ES-I3 (cell line): ENCODE data around the gene C22orf31.
"Not testable (repeated sequence)": the region's sequence is repeated elsewhere in the genome, so short reads cannot be mapped to it uniquely, and the experiment has no call there.

Experiments used
- H3K36me3 ChIP-seq: 2 replicates; pipeline ENCODE4 v1.6.1; 2013; ENCODE audit warnings: mild to moderate bottlenecking, low read length, control low read depth, moderate library complexity; ENCODE audit not compliant: insufficient read depth
- H3K4me1 ChIP-seq: 2 replicates; pipeline ENCODE4 v1.6.1; 2013; ENCODE audit warnings: mild to moderate bottlenecking, control low read depth, low read length; ENCODE audit not compliant: insufficient read depth
- H3K9ac ChIP-seq: 2 replicates; pipeline ENCODE4 v1.6.1; 2013; ENCODE audit warnings: low read depth, mild to moderate bottlenecking, low read length, moderate library complexity
- H3K9me3 ChIP-seq: 2 replicates; pipeline ENCODE4 v1.6.1; 2013; ENCODE audit warnings: mild to moderate bottlenecking, low read length, moderate library complexity; ENCODE audit not compliant: control insufficient read depth, insufficient read depth

The C22orf31 gene

DNA sequence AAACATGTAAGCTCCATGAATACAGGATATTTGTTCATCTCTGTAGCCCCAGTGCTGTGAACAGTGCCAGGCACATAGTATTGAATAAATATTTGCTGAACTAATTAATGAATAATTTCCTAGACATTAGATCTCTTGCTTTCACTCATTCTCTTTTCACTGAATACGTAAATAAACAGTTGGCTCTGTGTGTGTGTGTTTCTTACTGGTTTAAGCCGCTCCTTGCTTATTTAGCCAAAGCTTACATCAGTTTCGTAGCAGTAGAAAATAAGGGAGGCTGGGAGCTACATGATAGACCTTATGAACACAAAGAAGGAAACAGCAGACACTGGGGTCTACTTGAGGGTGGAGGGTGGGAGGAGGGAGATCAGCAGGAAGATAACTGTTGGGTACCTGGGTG is 28.4 kb upstream of the C22orf31 start:
- H3K4me1 ChIP-seq, result no peaks in the 10 kb centered on the region
- no peaks in the 10 kb centered on the region for H3K36me3 ChIP-seq
- no peaks in the 10 kb centered on the region for H3K9me3 ChIP-seq
- H3K9ac ChIP-seq, result no peak overlapping the region

DNA sequence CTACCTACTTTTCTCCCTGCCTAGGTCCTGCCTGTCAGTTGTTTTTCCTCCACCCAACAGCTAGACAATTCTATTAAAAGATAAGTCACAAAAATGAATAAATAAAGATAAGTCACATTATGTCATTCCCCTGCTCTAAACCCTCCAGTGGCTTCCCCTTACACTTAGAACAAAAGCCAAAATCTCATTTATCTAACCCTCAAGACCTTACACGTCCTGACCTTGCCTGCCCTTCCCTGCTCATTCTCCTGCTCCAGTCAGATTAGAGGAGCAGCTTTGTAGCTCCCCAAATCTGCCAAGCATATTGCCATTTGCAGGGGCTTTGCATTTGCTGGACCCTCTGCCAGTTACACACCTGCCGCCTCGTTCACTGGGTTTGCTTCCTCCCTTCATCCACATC is 27.9 kb upstream of the C22orf31 start:
- Histone ChIP-seq H3K4me1 (no peaks in the 10 kb centered on the region; the same call in 1 of the 2 replicates), H3K36me3 (no peaks in the 10 kb centered on the region), H3K9ac (no peak overlapping the region), H3K9me3 (no peaks in the 10 kb centered on the region)

DNA sequence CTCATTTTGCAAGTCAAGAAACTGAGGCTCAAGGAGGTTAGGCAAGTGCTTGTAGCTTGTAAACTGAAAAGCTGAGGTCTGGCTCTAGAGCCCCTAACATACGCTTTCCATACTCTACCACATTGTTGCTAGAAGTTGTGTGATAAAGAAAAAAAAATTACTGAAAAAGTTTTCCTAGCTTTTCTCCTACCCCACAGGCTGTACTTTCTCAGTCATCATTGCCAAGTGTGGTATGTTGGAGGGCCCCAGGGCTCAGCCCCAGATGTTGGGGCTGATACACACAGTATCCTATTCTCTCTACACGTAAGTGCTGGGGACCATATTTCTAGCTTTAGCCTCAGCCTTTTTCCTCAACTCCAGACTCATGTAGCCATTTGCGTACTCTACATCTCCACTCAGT is 27.2 kb upstream of the C22orf31 start:
- H3K9ac ChIP-seq, result no peak overlapping the region
- H3K36me3 ChIP-seq, result no peaks in the 10 kb centered on the region
- no peaks in the 10 kb centered on the region for H3K9me3 ChIP-seq
- no peaks in the 10 kb centered on the region; the same call in 1 of the 2 replicates for H3K4me1 ChIP-seq

DNA sequence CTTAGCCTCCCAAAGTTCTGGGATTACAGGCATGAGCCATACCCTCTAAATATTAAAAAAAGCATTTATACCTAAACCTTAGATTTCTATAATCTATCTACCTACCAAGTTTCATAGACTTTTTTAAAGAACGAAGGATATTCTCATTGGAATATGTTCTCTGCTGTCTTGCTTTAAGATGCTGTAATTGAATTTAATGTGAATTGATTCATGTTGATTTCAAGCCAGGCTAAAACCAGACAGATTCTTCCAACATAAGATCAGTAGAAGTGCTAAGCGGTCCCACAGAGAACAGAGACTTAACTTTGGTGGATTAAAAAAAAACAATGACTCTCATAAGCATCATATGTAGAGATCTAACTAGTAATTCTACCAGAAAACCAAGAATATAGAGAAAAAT is 25.4 kb upstream of the C22orf31 start:
- Histone ChIP-seq H3K4me1 (peaks cover 11% of the 10 kb centered on the region), H3K36me3 (no peaks in the 10 kb centered on the region), H3K9ac (no peak overlapping the region), H3K9me3 (no peaks in the 10 kb centered on the region)

DNA sequence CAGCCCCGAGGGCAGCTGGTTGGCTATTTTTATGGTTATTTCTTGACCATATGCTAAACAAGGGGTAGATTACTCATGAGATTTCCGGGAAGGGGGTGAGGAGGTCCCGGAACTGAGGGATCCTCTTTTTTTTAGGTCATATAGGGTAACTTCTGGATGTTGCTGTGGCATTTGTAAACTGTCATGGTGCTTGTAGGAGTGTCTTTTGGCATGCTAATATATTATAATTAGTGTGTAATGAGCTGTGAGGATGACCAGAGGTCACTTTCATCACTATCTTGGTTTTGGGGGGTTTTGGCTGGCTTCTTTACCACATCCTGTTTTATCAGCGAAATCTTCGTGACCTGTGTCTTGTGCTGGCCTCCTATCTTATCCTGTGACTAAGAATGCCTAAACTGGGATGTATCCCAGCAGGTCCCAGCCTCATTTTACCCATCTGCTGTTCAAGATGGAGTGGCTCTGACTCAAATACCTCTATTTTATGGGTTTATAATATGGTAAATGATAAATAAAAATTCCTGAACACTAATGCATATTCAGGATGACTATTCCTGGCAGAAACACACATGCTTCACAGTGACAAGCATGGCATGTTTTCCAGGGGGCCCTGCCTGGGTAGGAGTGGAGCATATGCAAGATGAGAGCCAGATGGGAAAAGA is 22.4 kb upstream of the C22orf31 start:
- no peaks in the 10 kb centered on the region for H3K9me3 ChIP-seq
- H3K36me3 ChIP-seq, result no peaks in the 10 kb centered on the region

DNA sequence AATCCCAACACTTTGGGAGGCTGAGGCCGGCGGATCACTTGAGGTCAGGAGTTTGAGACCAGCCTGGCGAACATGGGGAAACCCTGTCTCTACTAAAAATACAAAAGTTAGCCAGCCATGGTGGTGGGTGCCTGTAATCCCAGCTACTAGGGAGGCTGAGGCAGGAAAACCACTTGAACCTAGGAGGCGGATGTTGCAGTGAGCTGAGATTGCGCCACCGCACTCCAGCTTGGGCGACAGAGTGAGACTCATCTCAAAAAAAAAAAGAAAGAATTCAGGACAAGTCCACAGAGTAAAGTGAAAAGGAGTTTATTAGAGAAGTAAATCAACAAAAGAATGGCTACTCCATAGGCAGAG is 21.9 kb upstream of the C22orf31 start:
- H3K4me1 ChIP-seq, result peaks cover 19% of the 10 kb centered on the region
- not testable (repeated sequence) for H3K9ac ChIP-seq, H3K9me3 ChIP-seq, H3K36me3 ChIP-seq

More for the DNA sequence above, 22.4 kb upstream of the C22orf31 start:
- Histone ChIP-seq H3K9ac (no peak overlapping the region), H3K4me1 (peaks cover 17% of the 10 kb centered on the region)

DNA sequence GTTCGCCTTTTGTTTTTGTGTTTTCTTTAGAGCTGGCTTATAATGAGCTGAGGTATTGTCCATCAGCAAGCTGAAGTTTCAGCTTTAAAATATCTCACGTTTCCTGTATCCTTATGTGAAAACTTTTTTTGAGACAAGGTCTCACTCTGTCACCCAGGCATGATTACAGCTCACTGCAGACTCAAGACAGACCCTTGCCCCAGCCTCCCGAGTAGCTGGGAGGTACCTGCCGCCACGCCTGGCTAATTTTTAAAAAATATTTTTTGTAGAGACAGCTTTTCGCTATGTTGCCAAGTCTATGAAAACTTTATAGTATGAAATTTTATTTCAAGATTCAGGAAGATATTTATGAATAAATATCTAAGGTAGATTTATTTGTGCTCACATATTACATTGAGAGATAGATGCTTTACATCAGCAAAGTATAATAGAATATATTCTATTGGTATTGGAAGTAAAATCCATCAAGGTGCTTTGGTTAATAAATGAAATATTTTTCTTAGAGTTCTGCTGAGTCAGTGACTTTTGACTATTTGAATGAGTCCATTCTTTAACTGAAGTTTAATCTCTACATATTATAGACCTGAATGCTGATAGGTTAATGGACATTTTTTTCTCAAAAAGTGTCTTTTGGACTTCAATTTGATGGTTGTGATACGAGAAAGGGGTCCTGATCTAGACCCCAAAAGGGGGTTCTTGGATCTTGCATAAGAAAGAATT is 21.4 kb upstream of the C22orf31 start:
- Histone ChIP-seq H3K9ac (no peak overlapping the region), H3K9me3 (no peaks in the 10 kb centered on the region), H3K4me1 (peaks cover 20% of the 10 kb centered on the region), H3K36me3 (no peaks in the 10 kb centered on the region)

DNA sequence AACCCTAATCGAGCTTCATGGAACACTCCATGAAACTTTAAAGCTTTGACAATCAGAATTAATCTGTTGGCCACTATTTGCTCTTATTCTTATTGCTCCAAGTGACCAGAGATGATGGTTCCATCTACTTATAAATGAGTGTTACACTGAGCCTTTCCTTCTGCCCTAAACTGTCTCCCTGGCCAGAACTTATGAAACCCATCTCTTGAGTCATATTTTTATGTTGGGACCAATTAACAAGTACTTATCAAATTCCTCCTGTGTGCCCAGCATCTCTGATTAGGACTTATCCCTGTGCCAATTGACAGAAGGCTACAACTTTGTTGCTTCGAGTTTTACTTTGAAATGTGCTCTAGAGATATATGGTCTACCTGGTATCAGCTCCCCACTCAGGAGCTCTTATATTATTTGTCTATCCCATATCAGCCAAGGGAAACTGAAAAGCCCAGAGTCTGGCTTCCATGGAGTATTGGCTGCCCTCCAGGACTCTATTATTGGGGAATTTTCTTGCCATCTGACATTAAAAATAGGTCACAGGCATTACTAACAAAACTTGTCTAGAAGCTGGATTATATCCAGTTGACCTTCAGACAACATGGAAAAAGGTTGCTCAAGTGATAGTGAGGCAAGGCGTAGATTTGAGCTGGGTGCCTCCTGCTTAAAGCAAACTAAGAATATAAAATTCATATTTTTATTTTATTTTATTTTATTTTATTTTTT is 20.0 kb upstream of the C22orf31 start:
- Histone ChIP-seq H3K9ac (no peak overlapping the region), H3K36me3 (no peaks in the 10 kb centered on the region), H3K4me1 (peaks cover 20% of the 10 kb centered on the region), H3K9me3 (no peaks in the 10 kb centered on the region)

DNA sequence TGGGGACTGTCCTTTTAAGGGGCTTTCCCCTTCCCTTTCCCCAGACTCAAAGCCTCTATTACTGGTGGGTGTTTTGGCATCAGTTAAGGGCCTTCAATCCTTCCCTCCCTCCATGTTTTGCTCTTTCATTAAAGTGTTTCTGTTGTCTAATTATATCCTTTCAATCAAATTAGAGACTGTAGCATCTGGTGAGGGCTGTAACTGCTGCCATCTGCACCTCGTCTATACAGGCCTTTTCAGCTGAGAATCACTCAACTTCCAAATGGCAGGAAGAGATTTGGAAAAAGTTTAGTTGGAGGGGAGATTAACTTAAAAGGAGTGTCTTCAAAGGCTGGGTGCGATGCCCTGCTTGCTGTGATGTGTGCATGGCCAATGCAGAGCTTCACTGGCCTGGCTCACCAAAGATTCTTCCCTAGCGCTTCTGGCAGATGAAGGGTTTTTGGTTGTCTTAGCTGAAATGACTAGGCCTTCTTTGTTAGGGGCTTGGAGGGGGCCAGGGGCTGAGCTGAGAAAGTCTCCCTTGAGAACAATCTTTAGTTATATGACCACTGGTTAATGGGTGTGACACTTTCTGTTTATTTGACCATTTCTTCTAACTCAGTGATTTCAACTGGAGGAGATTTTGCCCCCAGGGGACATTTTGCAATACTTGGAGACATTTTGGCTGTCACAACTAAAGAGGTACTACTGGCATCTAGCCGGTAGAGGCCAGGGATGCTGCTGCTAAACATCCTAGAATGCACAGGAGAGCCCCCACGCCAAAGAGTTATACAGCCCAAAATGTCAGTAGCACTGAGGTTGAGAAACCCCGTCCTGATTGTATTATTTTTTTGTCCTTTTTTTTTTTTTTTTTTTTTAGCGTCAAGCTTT is 18.7 kb upstream of the C22orf31 start:
- no peaks in the 10 kb centered on the region for H3K36me3 ChIP-seq
- no peaks in the 10 kb centered on the region for H3K9me3 ChIP-seq
- no peak overlapping the region for H3K9ac ChIP-seq
- peaks cover 20% of the 10 kb centered on the region for H3K4me1 ChIP-seq

DNA sequence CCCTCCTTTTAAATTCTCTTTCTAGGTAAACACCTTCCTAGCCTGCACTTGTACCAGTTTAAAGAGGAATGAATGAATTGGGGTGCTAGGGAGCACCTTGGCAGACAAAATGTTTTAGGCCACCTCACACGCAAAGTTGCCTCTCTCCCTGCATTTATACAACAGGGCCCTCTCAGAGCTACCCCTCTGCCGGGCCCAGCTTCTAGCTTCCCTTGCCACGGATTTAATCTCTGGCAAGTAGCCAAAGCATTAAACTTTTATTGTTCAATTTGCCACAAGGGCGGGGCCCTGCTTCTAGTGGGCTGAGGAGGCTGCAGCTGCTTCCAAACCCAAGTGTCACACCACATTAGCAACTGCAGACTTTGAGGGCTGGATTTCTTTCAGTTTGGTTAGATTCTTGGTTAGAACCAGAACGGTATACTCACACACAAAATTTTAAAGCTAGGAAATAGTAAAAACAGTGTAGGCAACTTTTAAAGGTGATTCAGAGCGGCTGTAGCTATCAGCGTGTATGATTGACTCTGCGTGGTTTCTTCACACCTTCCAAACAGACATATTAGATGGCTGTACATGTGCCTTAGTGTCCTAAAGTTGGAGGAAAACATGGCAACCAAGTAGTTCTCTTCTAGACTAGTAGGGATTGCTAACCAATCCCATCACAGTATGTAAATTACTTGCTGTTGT is 17.7 kb upstream of the C22orf31 start:
- H3K36me3 ChIP-seq, result no peaks in the 10 kb centered on the region
- H3K9ac ChIP-seq, result no peak overlapping the region
- H3K9me3 ChIP-seq, result no peaks in the 10 kb centered on the region
- H3K4me1 ChIP-seq, result peaks cover 20% of the 10 kb centered on the region

DNA sequence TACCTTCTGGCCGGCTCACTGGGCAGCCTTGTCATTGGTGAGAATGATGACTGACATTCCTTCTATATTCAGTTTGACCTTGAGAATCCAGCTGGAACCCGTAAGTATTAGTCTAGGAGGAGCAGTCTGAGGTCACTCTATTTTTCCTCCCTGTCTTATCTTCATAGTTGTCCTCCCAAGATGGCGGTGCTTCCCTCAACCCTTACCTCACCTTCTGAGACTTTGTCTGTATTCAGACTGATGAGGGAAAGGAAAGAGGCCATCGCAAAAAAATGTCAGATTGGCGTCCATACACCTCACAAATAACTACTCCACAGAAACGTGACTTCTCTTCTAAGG is 17.2 kb upstream of the C22orf31 start:
- H3K9me3 ChIP-seq, result no peaks in the 10 kb centered on the region
- no peaks in the 10 kb centered on the region for H3K36me3 ChIP-seq
- peaks cover 20% of the 10 kb centered on the region for H3K4me1 ChIP-seq
- H3K9ac ChIP-seq, result no peak overlapping the region

DNA sequence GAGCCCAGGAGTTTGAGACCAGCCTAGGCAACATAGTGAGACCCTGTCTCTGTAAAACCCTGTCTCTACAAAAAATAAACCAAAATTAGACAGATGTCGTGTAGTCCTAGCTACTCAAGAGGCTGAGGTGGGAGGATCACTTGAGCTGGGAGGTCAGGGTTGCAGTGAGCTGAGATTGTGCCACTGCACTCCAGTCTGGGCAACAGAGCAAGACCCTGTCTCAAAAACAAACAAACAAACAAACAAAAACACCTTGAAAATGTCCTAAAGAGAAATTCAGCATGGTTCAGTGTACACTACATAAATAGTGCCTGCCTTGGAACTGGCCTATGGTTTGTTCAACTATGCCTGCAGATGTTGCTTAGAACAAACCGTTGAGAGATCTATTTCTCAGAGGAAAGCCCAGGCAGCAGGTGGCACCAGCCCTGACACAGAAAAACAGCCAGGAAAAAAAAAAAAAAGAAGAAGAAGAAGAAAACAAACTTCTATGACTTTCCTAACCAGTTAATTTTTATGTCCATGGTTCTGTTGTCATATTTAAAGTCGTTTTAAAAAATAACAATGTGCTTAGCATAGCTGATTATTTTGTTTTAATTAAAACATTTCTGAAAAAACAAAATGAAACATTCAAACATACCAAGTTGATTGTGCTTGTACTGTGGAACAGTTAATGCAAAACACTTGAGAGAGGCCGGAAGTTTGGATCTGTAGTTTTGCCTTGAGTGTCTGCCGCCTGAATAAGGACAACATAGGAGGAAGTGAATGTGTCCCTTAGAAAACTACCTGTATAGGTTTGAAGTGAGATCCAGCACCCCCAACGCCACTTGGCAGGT is 16.6 kb upstream of the C22orf31 start:
- H3K4me1 ChIP-seq, result peaks cover 17% of the 10 kb centered on the region
- H3K9ac ChIP-seq, result no peak overlapping the region
- H3K9me3 ChIP-seq, result no peaks in the 10 kb centered on the region
- no peaks in the 10 kb centered on the region for H3K36me3 ChIP-seq

DNA sequence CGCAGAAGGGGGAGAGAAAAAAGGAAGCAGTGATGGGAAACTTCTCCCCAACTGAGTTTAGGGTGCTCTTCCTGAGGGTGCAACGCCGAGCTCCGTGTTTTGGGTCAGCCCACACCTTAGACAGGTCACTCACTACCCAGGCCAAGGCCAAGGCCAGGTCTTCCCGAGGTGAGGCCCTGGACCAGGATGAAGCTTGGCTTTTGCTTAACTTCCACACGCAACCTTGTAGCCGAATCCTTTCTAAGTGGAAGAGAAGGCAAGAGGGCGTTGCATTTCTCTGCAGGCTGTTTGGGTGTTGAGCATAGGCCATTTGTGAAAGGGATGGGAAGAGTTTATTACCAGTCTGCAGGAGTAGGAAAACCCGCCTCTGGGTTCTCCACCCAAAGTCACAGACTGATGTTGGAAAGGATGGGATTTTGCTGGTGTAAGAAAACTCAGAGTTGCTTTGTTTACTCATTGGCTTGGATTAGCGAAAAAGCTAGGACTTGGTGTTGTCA is 12.7 kb upstream of the C22orf31 start:
- Histone ChIP-seq H3K9ac (peak overlapping the region; percentile 60; the same call in 1 of the 2 replicates), H3K4me1 (peaks cover 6% of the 10 kb centered on the region; the same call in 1 of the 2 replicates), H3K36me3 (no peaks in the 10 kb centered on the region), H3K9me3 (no peaks in the 10 kb centered on the region)
